ENCODE measurements around the gene SYT11.

DNA sequence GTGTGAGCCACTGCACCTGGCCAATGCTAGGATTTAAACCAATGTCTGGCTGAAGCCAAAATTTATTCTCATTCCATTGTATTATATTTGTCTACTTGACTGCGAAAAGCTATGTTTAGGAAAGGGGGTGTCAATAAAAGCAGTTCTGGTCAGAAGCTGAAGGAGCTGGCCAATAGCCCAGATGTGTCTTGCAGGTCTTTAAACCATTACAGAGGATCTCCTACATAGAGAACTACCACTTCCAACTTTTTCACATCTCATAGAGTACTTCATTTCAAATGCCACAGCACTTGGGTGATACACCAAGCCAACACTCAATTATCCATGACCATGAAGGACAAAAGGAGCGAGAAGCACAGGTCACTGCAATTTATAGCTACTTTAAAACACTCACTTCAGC, 2.5 kb downstream of the SYT11 start:
- no peak for TF ChIP-seq CTCF (IDR thresholded peaks at IDR 0.05)
- TF ChIP-seq POLR2A (IDR thresholded peaks at IDR 0.05): no peak

Measured in thyroid gland (tissue), 4 donors.